Panc1 (cell line): ENCODE measurements around the gene ATXN1. TPM values are rescaled to one million over a fixed set of nuclear protein-coding genes. Genes with fewer than 3 reads are reported as not detected.

Experiments
- ATAC-seq: fragments of 200-7000 bp; cut with Tn5 transposase; 2 replicates; pipeline ENCODE4 v1.9.1; 2020; ENCODE audit warnings: mild to moderate bottlenecking, moderate library complexity
- BruUV-seq: library from RNA; stranded (reverse); fragments of 400-500 nt; replicated peaks from 2 replicates; lab custom pipeline; 2021; lab: Mats Ljungman, UMichigan
- CTCF ChIA-PET: fragments of 300-600 bp; sonication (Branson Sonifier 250); formaldehyde crosslinking; loops from one replicate; lab custom pipeline; 2022; ENCODE audit warnings: antibody characterized with exemption; lab: Charles Lee
- POLR2A ChIA-PET: fragments of 300-600 bp; sonication (Branson Sonifier 250); formaldehyde crosslinking; loops from one replicate; lab custom pipeline; 2022; ENCODE audit warnings: antibody characterized with exemption; lab: Charles Lee
- DNase-seq: peaks from one replicate; pipeline ENCODE4 v3.0.0-alpha.2; 2010; ENCODE audit warnings: low read depth, low spot score
- H3K27ac ChIP-seq: 2 replicates; pipeline ENCODE4 v1.5.1; 2011; ENCODE audit warnings: mild to moderate bottlenecking, low read length, inconsistent platforms
- H3K27me3 ChIP-seq: fragments of 200-500 bp; sonication (Bioruptor generic); 2 replicates; pipeline ENCODE4 v1.6.0; 2014; ENCODE audit warnings: low read length, inconsistent platforms; ENCODE audit not compliant: control insufficient read depth, insufficient read depth
- H3K36me3 ChIP-seq: fragments of 200-500 bp; sonication (Bioruptor generic); 2 replicates; pipeline ENCODE4 v1.5.1; 2014; ENCODE audit warnings: inconsistent platforms, mild to moderate bottlenecking, low read length, moderate library complexity; ENCODE audit not compliant: control insufficient read depth, insufficient read depth
- H3K4me1 ChIP-seq: 2 replicates; pipeline ENCODE4 v1.5.1; 2011; ENCODE audit warnings: inconsistent platforms, mild to moderate bottlenecking, low read length, moderate library complexity; ENCODE audit not compliant: control insufficient read depth, insufficient read depth
- H3K4me3 ChIP-seq, 2 experiments: 2 replicates each; pipeline ENCODE4 v1.5.1; 2011 to 2012; ENCODE audit warnings: low read depth in 2 of 2, low read length in 2 of 2, mild to moderate bottlenecking in 2 of 2, inconsistent platforms in 1 of 2, moderate library complexity in 1 of 2
- H3K9me3 ChIP-seq: fragments of 200-500 bp; sonication (Bioruptor generic); 2 replicates; pipeline ENCODE4 v1.5.1; 2014; ENCODE audit warnings: low read depth, mild to moderate bottlenecking, inconsistent platforms, low read length, moderate library complexity; ENCODE audit not compliant: control insufficient read depth, insufficient read depth
- POLR2AphosphoS5 ChIP-seq: IDR thresholded peaks from 2 replicates; pipeline ENCODE4 v1.6.1; 2012; ENCODE audit warnings: mild to moderate bottlenecking, low read depth, low read length, moderate library complexity
- REST ChIP-seq, 2 experiments: IDR thresholded peaks; 2 replicates each; pipeline ENCODE4 v1.6.1; 2011 to 2012; ENCODE audit warnings: low read depth in 2 of 2, control low read depth in 1 of 2, low read length in 1 of 2, mild to moderate bottlenecking in 1 of 2, moderate library complexity in 1 of 2; ENCODE audit not compliant: insufficient read depth in 1 of 2
- SIN3A ChIP-seq: IDR thresholded peaks from 2 replicates; pipeline ENCODE4 v1.6.1; 2012; ENCODE audit warnings: low read depth, mild to moderate bottlenecking, low read length, moderate library complexity, borderline replicate concordance; ENCODE audit not compliant: insufficient read depth
- TCF7L2 ChIP-seq: IDR thresholded peaks from 2 replicates; pipeline ENCODE4 v1.6.1; 2011; ENCODE audit warnings: mild to moderate bottlenecking, low read depth, low read length, inconsistent platforms
- in situ Hi-C: cut with HindIII; loops from 2 replicates; pipeline ENCODE4 v1.10.0; 2016; ENCODE audit warnings: low sequenced_read_pairs, low pct_unique_long_range_greater_than_20kb
- intact Hi-C: fragments of 100-400 bp; cut with micrococcal nuclease; formaldehyde crosslinking; loops from one replicate; pipeline ENCODE4 v1.10.0; 2022; ENCODE audit not compliant: unreplicated experiment
- total RNA-seq: library from RNA; stranded (reverse); gene quantifications from one replicate; pipeline ENCODE4 v1.2.1, GENCODE V29; 2021; ENCODE audit not compliant: unreplicated experiment
- TF ChIP-seq, protein P1 (sequence below): fragments of 450-650 bp; IDR thresholded peaks from 2 replicates; pipeline ENCODE4 v1.5.1; 2017; ENCODE audit warnings: mild to moderate bottlenecking

The ATXN1 gene
- total RNA-seq, 1 experiment from 2014 or later, result 67.1 TPM

GRCh38 chr6:16249971-16250370 lies 511.3 kb downstream of the ATXN1 start:
- Histone ChIP-seq H3K27ac (no peak overlapping the region), H3K9me3 (no peaks in the 10 kb centered on the region), H3K27me3 (no peaks in the 10 kb centered on the region), H3K4me3 (no peak overlapping the region), H3K36me3 (no peaks in the 10 kb centered on the region), H3K4me1 (no peaks in the 10 kb centered on the region)
- in situ Hi-C loops (no loop called here), intact Hi-C loops (no loop called here)
- TF ChIP-seq REST (IDR thresholded peaks at IDR 0.05; ENCODE audit: insufficient read depth in 1 of 2, low read depth in 2 of 2, low read length in 1 of 2), result no peak
- TF ChIP-seq, protein P1, sequence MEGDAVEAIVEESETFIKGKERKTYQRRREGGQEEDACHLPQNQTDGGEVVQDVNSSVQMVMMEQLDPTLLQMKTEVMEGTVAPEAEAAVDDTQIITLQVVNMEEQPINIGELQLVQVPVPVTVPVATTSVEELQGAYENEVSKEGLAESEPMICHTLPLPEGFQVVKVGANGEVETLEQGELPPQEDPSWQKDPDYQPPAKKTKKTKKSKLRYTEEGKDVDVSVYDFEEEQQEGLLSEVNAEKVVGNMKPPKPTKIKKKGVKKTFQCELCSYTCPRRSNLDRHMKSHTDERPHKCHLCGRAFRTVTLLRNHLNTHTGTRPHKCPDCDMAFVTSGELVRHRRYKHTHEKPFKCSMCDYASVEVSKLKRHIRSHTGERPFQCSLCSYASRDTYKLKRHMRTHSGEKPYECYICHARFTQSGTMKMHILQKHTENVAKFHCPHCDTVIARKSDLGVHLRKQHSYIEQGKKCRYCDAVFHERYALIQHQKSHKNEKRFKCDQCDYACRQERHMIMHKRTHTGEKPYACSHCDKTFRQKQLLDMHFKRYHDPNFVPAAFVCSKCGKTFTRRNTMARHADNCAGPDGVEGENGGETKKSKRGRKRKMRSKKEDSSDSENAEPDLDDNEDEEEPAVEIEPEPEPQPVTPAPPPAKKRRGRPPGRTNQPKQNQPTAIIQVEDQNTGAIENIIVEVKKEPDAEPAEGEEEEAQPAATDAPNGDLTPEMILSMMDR, result no peak
- no peak for TF ChIP-seq POLR2AphosphoS5
- no peak for TF ChIP-seq SIN3A
- TF ChIP-seq TCF7L2, result no peak
- CTCF ChIA-PET, result no interaction called here
- BruUV-seq, result no TSS peak
- POLR2A ChIA-PET, result no interaction called here
- no peak for DNase-seq
- no peak for ATAC-seq
